Kidney tubule cell (primary cell): ENCODE data around the gene TBL1X.
"Not testable (repeated sequence)": the region's sequence is repeated elsewhere in the genome, so short reads cannot be mapped to it uniquely, and the experiment has no call there.

Source experiments
- DNase-seq: peaks from one replicate; pipeline ENCODE4 v3.0.0-alpha.2; 2018; ENCODE audit warnings: low spot score

Gene TBL1X

GRCh38 chrX:9464435-9465371, at the start of gene TBL1X:
TSS of gene TBL1X (plus strand) at chrX:9465058. CDS start at chrX:9653587, 188,529 bp downstream.
- DNase-seq, result peak; percentile 58

DNA sequence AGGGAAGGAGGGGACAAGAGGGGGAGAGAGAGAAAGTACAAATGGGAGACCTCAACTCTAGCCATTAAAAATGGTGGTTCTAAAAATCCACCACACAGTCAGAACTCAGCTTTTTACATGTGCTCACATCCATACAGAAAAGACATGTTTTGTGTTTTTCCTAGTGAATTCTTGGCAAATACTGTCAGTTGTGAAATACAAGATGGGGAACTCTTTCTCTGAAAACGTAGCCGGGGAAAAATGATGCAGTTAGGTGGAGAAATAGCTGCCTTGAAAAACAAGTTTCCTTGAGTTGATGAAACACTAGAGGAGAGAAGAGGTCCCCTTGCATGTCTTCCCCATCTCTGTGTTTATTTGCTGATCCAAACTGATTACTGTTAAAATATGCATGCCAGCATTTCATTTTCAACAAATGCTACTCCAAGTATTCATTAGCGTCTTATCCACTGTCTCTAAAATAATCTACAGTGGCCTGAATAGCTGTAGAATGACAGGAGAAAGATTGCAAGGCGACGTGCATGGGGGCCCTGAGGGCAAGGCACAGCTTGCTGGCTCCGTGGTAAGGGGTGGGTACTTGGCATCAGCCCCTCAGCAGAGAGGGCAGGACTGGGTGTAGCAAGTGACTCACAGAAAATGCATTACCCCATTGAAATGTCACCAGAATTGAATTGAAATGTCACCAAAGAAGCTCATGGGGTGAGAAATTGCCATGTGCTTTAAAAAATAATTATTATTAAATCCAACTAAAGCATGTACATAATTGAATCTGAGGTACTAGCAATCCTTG, 48.1 kb upstream of the TBL1X start:
- DNase-seq, result no peak

DNA sequence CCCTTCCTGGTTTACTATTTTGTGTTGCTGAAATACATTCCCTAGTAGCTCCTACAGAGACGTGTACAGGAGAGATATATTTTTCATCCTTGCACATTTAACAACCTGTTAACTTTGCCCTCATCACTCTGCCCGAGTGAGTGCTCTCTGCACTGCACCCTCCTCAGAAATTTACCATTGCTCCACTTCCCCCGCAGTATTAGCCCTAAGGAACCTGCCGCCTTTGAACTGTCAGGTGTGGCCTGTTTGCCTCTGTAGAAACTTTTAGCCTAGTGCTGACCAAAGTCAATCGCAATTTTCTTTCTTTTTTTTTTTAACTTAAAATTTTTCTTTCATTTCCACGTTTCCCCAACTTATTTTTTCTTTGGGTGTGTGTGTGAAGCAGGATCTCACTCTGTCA, 46.6 kb upstream of the TBL1X start:
- DNase-seq, result no peak

GRCh38 chrX:9420275-9421265, 44.3 kb upstream of the TBL1X start:
- no peak for DNase-seq

DNA sequence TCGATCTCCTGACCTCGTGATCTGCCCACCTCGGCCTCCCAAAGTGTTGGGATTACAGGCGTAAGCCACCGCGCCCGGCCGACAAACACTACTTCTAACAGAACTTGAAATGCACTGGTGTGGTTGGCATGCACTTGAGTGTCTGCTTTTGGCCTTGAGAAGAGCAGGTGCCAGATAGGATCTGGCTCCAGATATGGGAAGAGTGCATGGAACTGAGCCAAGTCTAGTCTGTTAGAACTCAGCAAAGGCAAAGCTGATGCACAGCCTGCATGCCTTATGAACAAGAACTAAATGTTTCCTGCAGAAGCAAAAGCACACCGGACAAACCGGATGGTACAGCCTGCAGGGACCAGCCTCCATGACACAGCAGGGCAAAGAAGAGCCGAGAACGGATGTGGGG, 35.1 kb upstream of the TBL1X start:
- DNase-seq, result no peak

GRCh38 chrX:9430346-9430921, 34.4 kb upstream of the TBL1X start:
- no peak for DNase-seq

- no peak for DNase-seq
Observed at GRCh38 chrX:9431281-9431680, 33.6 kb upstream of the TBL1X start.

DNA sequence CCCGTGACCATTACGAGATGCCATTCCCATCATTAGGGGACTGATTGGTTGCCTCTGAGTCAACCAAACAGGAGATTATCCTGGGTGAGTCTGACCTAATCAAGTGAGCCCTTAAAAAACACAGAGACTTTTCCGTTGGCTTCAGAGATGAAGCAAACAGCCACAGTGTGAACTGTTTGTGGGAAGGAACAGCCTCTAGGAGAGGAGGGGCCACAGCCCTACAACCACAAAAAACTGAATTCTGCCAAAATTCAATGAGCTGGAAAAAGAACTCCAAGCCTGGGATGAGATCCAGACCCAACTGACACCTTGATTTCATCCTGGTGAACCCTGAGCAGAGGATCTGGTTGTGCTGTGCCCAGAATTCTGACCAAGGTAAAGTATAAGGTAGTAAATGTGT, 31.3 kb upstream of the TBL1X start:
- peak; percentile 35 for DNase-seq

GRCh38 chrX:9434051-9434550, 30.8 kb upstream of the TBL1X start:
- DNase-seq, result peak; percentile 38

DNA sequence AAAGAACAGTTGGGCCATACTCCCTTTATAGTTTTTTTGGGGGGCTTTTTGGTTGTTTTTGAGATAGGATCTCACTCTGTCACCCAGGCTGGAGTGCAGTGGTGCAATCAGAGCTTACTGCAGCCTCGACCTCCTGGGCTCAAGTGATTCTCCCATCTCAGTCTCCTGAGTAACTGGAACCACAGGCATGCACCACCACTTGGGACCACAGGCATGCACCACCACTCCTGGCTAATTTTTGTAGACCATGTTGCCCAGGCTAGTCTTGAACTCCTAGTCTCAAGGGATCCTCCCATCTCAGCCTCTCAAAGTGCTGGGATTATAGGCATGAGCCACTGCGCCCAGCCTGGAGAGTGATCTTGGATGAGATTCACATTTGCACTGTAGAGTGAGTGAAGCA, 29.8 kb upstream of the TBL1X start:
- DNase-seq, result not testable (repeated sequence)

DNA sequence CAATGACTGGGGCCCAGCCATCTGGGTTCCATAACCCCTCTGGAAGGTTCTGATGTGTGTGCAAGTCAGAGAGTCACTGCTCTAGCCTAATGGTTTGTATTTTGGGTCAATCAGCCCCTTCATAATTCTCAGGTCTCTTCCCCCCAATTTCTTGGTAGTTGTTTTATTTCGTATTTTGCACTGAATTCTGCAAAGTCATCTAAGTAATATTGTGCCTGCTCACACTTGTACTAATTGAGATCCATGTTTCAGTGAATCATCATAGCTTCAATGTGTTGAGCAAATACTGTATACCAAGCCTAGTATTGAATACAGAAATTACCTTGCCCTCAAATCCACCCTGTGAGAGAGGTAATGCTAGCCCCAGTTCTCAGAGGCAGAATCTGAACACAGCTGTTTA, 28.0 kb upstream of the TBL1X start:
- no peak for DNase-seq

DNA sequence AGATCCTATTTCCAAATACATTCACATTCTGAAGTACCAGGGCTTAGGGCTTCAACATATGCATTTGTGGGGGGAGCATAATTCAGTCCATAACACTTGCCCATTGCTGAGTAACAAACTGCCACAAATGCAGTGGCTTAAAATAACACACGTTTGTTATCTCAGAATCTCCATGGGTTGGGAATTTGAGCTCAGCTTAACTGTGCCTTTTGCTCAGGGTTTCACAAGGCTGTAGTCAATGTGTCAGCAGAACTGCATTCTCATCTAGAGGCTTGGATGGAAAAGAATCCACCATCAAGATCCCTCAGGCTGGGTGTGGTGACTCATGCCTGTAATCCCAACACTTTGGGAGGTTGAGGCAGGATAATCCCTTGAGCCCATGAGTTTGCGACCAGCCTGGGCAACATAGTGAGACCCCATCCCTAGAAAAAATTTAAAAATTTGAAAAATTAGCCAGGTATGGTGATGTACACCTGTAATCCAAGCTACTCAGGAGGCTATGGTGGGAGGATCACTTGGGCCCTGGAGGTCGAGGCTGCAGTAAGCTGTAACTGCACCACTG, 25.8 kb upstream of the TBL1X start:
- no peak for DNase-seq

GRCh38 chrX:9440116-9440844, 24.6 kb upstream of the TBL1X start:
- DNase-seq, result no peak

DNA sequence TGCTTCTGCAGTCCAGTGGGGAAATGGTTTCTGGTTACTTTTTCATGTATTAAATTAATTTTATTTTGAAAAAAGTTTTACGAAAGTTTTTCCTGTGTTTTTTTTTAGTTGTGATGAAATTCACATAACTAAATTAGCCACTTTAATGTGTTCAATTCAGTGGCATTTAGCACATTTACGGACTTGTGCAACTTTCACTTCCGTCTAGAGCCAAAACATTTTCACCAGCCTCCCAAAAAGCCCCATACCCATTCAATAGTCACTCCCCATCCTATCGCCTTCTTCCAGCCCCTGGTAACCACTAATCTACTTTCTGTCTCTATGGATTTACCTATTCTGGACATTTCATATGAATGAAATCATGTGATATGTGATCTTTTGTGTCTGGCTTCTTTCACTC, 22.8 kb upstream of the TBL1X start:
- no peak for DNase-seq

GRCh38 chrX:9443327-9443726, 21.5 kb upstream of the TBL1X start:
- no peak for DNase-seq

GRCh38 chrX:9447906-9448305, 17.0 kb upstream of the TBL1X start:
- DNase-seq, result no peak

DNA sequence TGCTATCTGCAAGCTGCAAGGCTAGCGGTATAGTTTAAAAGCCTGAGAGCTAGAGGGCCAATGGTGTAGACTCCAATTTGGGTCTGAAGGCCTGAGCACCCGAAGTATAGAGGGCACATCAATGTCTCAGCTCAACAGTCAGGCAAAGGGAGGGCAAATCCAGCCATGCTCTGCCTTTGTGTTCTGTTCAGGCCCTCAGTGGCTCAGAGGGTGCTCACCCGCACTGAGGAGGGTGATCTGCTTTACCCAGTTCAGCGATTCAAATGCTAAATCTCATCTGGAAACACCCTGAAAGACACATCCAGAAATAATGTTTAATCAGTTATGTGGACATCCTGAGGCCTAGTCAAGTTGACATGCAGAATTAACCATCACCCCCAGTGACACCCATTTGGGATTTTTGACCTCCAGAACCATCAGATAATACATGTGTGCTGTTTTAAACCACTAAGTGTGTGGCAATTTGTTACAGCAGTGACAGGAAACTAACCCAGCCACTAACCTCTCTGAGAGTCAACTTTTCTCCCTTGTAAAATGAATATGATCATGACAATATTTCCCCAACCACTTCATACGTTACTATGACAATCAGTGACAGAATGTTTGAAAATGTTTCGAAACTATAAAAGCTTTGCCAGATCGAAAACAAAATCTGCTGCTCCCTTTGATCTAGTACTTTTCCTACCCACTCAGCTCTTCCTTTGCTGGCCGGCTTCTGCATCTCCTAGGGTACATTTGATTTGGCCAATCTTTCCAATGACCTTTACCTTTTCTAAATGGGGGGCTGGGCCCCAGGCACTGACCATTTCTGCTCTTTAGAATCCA, 8.4 kb upstream of the TBL1X start:
- DNase-seq, result no peak

DNA sequence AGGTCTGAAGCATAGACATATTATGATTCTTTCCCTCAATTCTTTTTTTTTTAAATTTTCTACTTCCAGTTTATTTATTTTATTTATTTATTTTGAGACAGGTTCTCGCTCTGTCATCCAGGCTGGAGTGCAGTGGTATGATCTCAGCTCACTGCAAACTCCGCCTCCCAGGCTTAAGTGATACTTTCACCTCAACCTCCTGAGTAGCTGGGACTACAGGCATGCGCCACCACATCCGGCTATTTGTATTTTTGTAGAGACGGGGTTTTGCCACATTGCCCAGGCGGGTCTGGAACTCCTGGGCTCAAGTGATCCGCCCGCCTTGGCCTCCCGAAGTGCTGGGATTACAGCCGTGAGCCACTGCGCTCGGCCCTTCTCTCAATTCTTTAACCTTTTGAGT, 6.8 kb upstream of the TBL1X start:
- not testable (repeated sequence) for DNase-seq

DNA sequence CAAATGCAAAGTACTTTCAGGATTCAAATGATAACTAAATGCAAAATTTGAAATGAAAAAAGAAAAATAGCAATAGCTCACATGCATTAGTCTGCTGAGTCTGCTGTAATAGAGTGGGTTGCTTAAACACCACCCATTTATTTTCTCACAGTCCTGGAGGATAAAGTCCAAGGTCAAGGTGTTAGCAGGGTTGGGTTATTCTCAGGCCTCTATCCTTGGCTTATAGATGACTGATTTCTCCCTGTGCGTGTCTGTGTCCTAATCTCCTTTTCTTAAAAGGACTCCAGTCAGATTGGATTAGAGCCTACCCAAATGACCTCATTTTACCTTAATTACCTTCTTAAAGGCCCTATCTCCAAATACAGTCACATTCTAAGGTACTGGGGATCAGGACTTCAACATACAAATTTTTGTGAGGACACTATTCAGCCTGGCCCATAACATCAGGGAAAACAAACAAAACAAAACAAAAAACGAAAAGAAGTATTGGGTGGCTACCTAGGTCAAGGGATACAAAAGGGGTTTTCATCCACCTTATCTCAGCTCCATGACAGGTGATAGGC, 6.3 kb upstream of the TBL1X start:
- DNase-seq, result no peak
